Prostate gland (tissue), 2 donors: ENCODE results near the gene PRR5L.

ENCODE experiments used
- POLR2A ChIP-seq: fragments of 450-650 bp; IDR thresholded peaks from one replicate; pipeline ENCODE4 v1.6.1; 2016; ENCODE audit warnings: antibody characterized with exemption, mild to moderate bottlenecking
- POLR2AphosphoS5 ChIP-seq: sonication (generic); formaldehyde crosslinking; IDR thresholded peaks from one replicate; pipeline ENCODE4 v1.6.1; 2017; ENCODE audit warnings: antibody characterized with exemption
- TF ChIP-seq, protein P1 (sequence below), 4 experiments: fragments of 200-600 bp in 2 of 4; fragments of 450-650 bp in 2 of 4; sonication (generic) in 2 of 4; IDR thresholded peaks; 1 replicate in 3 of 4; 2 replicates in 1 of 4; pipeline ENCODE4 v1.5.1; 2016 to 2019; ENCODE audit warnings: antibody characterized with exemption in 4 of 4, mild to moderate bottlenecking in 2 of 4, moderate library complexity in 2 of 4

DNA sequence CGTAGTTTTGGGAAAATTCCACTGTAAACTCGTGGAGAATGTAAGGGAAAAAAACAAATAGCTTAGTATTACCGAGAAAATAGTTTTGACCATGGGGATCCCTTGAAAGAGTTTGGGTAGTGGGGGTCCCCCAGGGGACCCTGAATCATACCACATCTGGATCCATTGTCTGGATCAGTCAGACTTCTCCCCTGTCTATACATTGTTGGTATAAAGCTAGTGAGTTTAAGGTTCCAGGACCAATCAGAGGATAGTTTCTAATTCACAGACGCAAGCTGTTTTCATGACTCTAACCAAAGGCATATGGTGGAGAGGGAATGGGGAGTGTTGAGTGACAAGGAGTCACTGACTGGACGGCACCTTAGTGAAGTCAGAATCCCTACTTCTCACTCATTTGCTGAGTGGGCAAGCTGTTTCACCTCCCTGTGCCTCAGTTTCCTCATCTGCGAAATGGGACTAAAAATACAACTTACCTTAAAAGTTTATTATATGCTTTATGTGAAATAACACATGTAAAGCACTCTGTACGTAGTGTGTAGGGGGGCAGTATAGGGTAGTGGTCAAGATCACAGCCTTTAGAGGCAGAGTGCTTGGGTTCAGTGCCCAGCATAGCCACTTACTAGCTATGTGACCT lies 123.8 kb downstream of the PRR5L start:
- TF ChIP-seq, protein P1, sequence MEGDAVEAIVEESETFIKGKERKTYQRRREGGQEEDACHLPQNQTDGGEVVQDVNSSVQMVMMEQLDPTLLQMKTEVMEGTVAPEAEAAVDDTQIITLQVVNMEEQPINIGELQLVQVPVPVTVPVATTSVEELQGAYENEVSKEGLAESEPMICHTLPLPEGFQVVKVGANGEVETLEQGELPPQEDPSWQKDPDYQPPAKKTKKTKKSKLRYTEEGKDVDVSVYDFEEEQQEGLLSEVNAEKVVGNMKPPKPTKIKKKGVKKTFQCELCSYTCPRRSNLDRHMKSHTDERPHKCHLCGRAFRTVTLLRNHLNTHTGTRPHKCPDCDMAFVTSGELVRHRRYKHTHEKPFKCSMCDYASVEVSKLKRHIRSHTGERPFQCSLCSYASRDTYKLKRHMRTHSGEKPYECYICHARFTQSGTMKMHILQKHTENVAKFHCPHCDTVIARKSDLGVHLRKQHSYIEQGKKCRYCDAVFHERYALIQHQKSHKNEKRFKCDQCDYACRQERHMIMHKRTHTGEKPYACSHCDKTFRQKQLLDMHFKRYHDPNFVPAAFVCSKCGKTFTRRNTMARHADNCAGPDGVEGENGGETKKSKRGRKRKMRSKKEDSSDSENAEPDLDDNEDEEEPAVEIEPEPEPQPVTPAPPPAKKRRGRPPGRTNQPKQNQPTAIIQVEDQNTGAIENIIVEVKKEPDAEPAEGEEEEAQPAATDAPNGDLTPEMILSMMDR (IDR thresholded peaks at IDR 0.05), result no peak
- TF ChIP-seq POLR2AphosphoS5 (no peak), POLR2A (no peak)
